Tibial artery (tissue), 4 donors: Measurements from ENCODE around the gene APBA2.
A peak's percentile ranks its signal among the peaks of the same experiment; 100 is the strongest.

Experiments
- DNase-seq, 2 donors: peaks; one replicate each; pipeline ENCODE4 v3.0.0-alpha.2; 2019
- H3K27ac ChIP-seq, 2 donors: fragments of 200-600 bp; sonication (generic) in 1 of 2; 1 replicate in 1 of 2; 2 replicates in 1 of 2; pipeline ENCODE4 v1.5.1; 2018 to 2019; ENCODE audit warnings: mild to moderate bottlenecking in 1 of 2
- H3K27me3 ChIP-seq, 2 donors: fragments of 200-600 bp; sonication (generic) in 1 of 2; one replicate each; pipeline versions ENCODE4 v1.5.1 to v1.6.0; 2016 to 2019
- H3K36me3 ChIP-seq, 3 donors: fragments of 200-600 bp; sonication (generic) in 2 of 3; one replicate each; pipeline ENCODE4 v1.5.1; 2016 to 2019; ENCODE audit warnings: mild to moderate bottlenecking in 2 of 3
- H3K4me1 ChIP-seq, 4 donors: fragments of 200-600 bp; sonication (generic) in 2 of 4; 1 replicate in 3 of 4; 2 replicates in 1 of 4; pipeline ENCODE4 v1.5.1; 2016 to 2019
- H3K4me3 ChIP-seq, 2 donors: fragments of 200-600 bp; sonication (generic) in 1 of 2; 1 replicate in 1 of 2; 2 replicates in 1 of 2; pipeline ENCODE4 v1.5.1; 2018 to 2019; ENCODE audit warnings: mild to moderate bottlenecking in 2 of 2
- H3K9me3 ChIP-seq, 3 donors: fragments of 200-600 bp; sonication (generic) in 1 of 3; one replicate each; pipeline ENCODE4 v1.5.1; 2016 to 2019
- CTCF ChIP-seq, 2 experiments: fragments of 200-600 bp in 1 of 2; fragments of 450-650 bp in 1 of 2; IDR thresholded peaks; one replicate each; pipeline ENCODE4 v1.5.1; 2017 to 2019; ENCODE audit warnings: antibody characterized with exemption in 2 of 2, mild to moderate bottlenecking in 1 of 2, moderate library complexity in 1 of 2
- intact Hi-C: fragments of 100-400 bp; cut with DNase I; formaldehyde crosslinking; loops from one replicate; pipeline ENCODE4 v1.15.0; 2023; ENCODE audit warnings: low total_unique reads

APBA2 gene

GRCh38 chr15:28967066-28967465 is 81.3 kb downstream of the APBA2 start:
- no peak overlapping the region for H3K4me3 ChIP-seq
- H3K27ac ChIP-seq = no peak overlapping the region
- no peaks in the 10 kb centered on the region for H3K9me3 ChIP-seq
- H3K27me3 ChIP-seq = peaks cover 0 to 15% of the 10 kb centered on the region in 2 donors
- H3K36me3 ChIP-seq = no peaks in the 10 kb centered on the region
- no peaks in the 10 kb centered on the region for H3K4me1 ChIP-seq
- DNase-seq = no peak
- intact Hi-C loops = no loop called here
- TF ChIP-seq CTCF (IDR thresholded peaks at IDR 0.05) = no peak

GRCh38 chr15:28967990-28968389 is 82.2 kb downstream of the APBA2 start:
- no peak overlapping the region for H3K4me3 ChIP-seq
- peaks cover 0 to 15% of the 10 kb centered on the region in 2 donors for H3K27me3 ChIP-seq
- no peak overlapping the region for H3K27ac ChIP-seq
- TF ChIP-seq CTCF (IDR thresholded peaks at IDR 0.05) = no peak
- intact Hi-C loops = no loop called here
- H3K4me1 ChIP-seq = no peaks in the 10 kb centered on the region
- H3K36me3 ChIP-seq = no peaks in the 10 kb centered on the region
- no peak for DNase-seq
- no peaks in the 10 kb centered on the region for H3K9me3 ChIP-seq

GRCh38 chr15:28969511-28970085 is 83.8 kb downstream of the APBA2 start:
- Histone ChIP-seq H3K4me1 (no peaks in the 10 kb centered on the region), H3K27ac (no peak overlapping the region), H3K4me3 (no peak overlapping the region), H3K9me3 (no peaks in the 10 kb centered on the region), H3K36me3 (no peaks in the 10 kb centered on the region), H3K27me3 (peaks cover 0 to 15% of the 10 kb centered on the region in 2 donors)
- DNase-seq = no peak
- TF ChIP-seq CTCF (IDR thresholded peaks at IDR 0.05) = no peak
- intact Hi-C loops = no loop called here

GRCh38 chr15:28974142-28974541 is 88.4 kb downstream of the APBA2 start:
- intact Hi-C loops = no loop called here
- no peak for DNase-seq
- peaks cover 0 to 7% of the 10 kb centered on the region in 2 donors for H3K27me3 ChIP-seq
- no peak overlapping the region for H3K4me3 ChIP-seq
- H3K36me3 ChIP-seq = no peaks in the 10 kb centered on the region
- H3K4me1 ChIP-seq = no peaks in the 10 kb centered on the region
- H3K27ac ChIP-seq = no peak overlapping the region
- no peak for TF ChIP-seq CTCF (IDR thresholded peaks at IDR 0.05)
- no peaks in the 10 kb centered on the region for H3K9me3 ChIP-seq

GRCh38 chr15:28975766-28976179 is 90.0 kb downstream of the APBA2 start:
- Histone ChIP-seq H3K9me3 (no peaks in the 10 kb centered on the region), H3K27me3 (peaks cover 0 to 6% of the 10 kb centered on the region in 2 donors), H3K27ac (no peak overlapping the region), H3K36me3 (no peaks in the 10 kb centered on the region), H3K4me1 (no peaks in the 10 kb centered on the region), H3K4me3 (no peak overlapping the region)
- DNase-seq = no peak
- intact Hi-C loops = no loop called here
- TF ChIP-seq CTCF (IDR thresholded peaks at IDR 0.05) = peak in 1 of 2 experiments; percentile 15
